T-helper 2 cell treated with Interferon-gamma antibody and Interleukin-4, amounts not matched to agents 5 μg/mL and 100 μg/mL, for 36 hours (primary cell): ENCODE results near the gene KCNJ5.

Experiments
- DNase-seq: peaks from one replicate; pipeline ENCODE4 v3.0.0; 2021; ENCODE audit warnings: low spot score
- H3K27ac Mint-ChIP-seq: one replicate; pipeline ENCODE4 v1.8.0; 2021; ENCODE audit warnings: mild to moderate bottlenecking, mixed read lengths
- H3K27me3 Mint-ChIP-seq: one replicate; pipeline ENCODE4 v1.8.0; 2021; ENCODE audit warnings: low read depth, mixed read lengths
- H3K36me3 Mint-ChIP-seq: one replicate; pipeline ENCODE4 v1.8.0; 2021; ENCODE audit warnings: low read depth, mixed read lengths
- H3K4me1 Mint-ChIP-seq: one replicate; pipeline ENCODE4 v1.8.0; 2021; ENCODE audit warnings: low read depth, mixed read lengths
- H3K4me3 Mint-ChIP-seq: one replicate; pipeline ENCODE4 v1.8.0; 2022; ENCODE audit warnings: mild to moderate bottlenecking, moderate library complexity, mixed read lengths
- H3K9me3 Mint-ChIP-seq: one replicate; pipeline ENCODE4 v1.8.0; 2021; ENCODE audit warnings: mixed read lengths

Gene KCNJ5

GRCh38 chr11:128931066-128931465 lies 39.9 kb downstream of the KCNJ5 start:
- DNase-seq, result no peak
- no peaks in the 10 kb centered on the region for H3K36me3 Mint-ChIP-seq
- H3K27ac Mint-ChIP-seq, result no peak overlapping the region
- no peaks in the 10 kb centered on the region for H3K27me3 Mint-ChIP-seq
- H3K9me3 Mint-ChIP-seq, result no peaks in the 10 kb centered on the region
- H3K4me3 Mint-ChIP-seq, result no peak overlapping the region
- H3K4me1 Mint-ChIP-seq, result peaks cover 5% of the 10 kb centered on the region

- Mint-ChIP-seq H3K9me3 (no peaks in the 10 kb centered on the region), H3K27me3 (no peaks in the 10 kb centered on the region)
- DNase-seq, result no peak
Measured at GRCh38 chr11:128931668-128932067, 40.5 kb downstream of the KCNJ5 start.

GRCh38 chr11:128933481-128934178 lies 42.5 kb downstream of the KCNJ5 start:
- Mint-ChIP-seq H3K27ac (no peak overlapping the region), H3K4me3 (no peak overlapping the region), H3K9me3 (no peaks in the 10 kb centered on the region), H3K27me3 (no peaks in the 10 kb centered on the region), H3K4me1 (peaks cover 1% of the 10 kb centered on the region), H3K36me3 (no peaks in the 10 kb centered on the region)
- no peak for DNase-seq

More at GRCh38 chr11:128931668-128932067, 40.5 kb downstream of the KCNJ5 start:
- H3K4me3 Mint-ChIP-seq, result no peak overlapping the region
- H3K36me3 Mint-ChIP-seq, result no peaks in the 10 kb centered on the region
- no peak overlapping the region for H3K27ac Mint-ChIP-seq
- peaks cover 5% of the 10 kb centered on the region for H3K4me1 Mint-ChIP-seq

- no peaks in the 10 kb centered on the region for H3K36me3 Mint-ChIP-seq
Measured at GRCh38 chr11:128934351-128934750, 43.2 kb downstream of the KCNJ5 start.

GRCh38 chr11:128934926-128935325 lies 43.8 kb downstream of the KCNJ5 start:
- Mint-ChIP-seq H3K4me3 (no peak overlapping the region), H3K4me1 (no peaks in the 10 kb centered on the region), H3K36me3 (no peaks in the 10 kb centered on the region), H3K9me3 (no peaks in the 10 kb centered on the region), H3K27me3 (no peaks in the 10 kb centered on the region), H3K27ac (no peak overlapping the region)
- no peak for DNase-seq

More at GRCh38 chr11:128934351-128934750, 43.2 kb downstream of the KCNJ5 start:
- no peak overlapping the region for H3K4me3 Mint-ChIP-seq
- no peak for DNase-seq
- no peaks in the 10 kb centered on the region for H3K9me3 Mint-ChIP-seq
- no peaks in the 10 kb centered on the region for H3K27me3 Mint-ChIP-seq
- no peak overlapping the region for H3K27ac Mint-ChIP-seq
- H3K4me1 Mint-ChIP-seq, result no peaks in the 10 kb centered on the region

- no peak for DNase-seq
- no peaks in the 10 kb centered on the region for H3K27me3 Mint-ChIP-seq
- no peaks in the 10 kb centered on the region for H3K4me1 Mint-ChIP-seq
Measured at GRCh38 chr11:128936606-128937251, 45.6 kb downstream of the KCNJ5 start.

GRCh38 chr11:128937480-128937879 lies 46.3 kb downstream of the KCNJ5 start:
- no peaks in the 10 kb centered on the region for H3K27me3 Mint-ChIP-seq
- no peak for DNase-seq
- H3K4me3 Mint-ChIP-seq, result no peak overlapping the region
- H3K36me3 Mint-ChIP-seq, result no peaks in the 10 kb centered on the region
- no peaks in the 10 kb centered on the region for H3K4me1 Mint-ChIP-seq
- H3K9me3 Mint-ChIP-seq, result no peaks in the 10 kb centered on the region
- no peak overlapping the region for H3K27ac Mint-ChIP-seq

More at GRCh38 chr11:128936606-128937251, 45.6 kb downstream of the KCNJ5 start:
- Mint-ChIP-seq H3K4me3 (no peak overlapping the region), H3K27ac (no peak overlapping the region), H3K36me3 (no peaks in the 10 kb centered on the region), H3K9me3 (no peaks in the 10 kb centered on the region)

- Mint-ChIP-seq H3K27me3 (no peaks in the 10 kb centered on the region), H3K4me1 (no peaks in the 10 kb centered on the region)
- DNase-seq, result no peak
Measured at GRCh38 chr11:128938156-128938885, 47.2 kb downstream of the KCNJ5 start.

GRCh38 chr11:128939591-128939990 lies 48.4 kb downstream of the KCNJ5 start:
- Mint-ChIP-seq H3K4me3 (no peak overlapping the region), H3K36me3 (no peaks in the 10 kb centered on the region), H3K27ac (no peak overlapping the region), H3K9me3 (no peaks in the 10 kb centered on the region), H3K27me3 (no peaks in the 10 kb centered on the region), H3K4me1 (no peaks in the 10 kb centered on the region)
- no peak for DNase-seq

More at GRCh38 chr11:128938156-128938885, 47.2 kb downstream of the KCNJ5 start:
- Mint-ChIP-seq H3K4me3 (no peak overlapping the region), H3K36me3 (no peaks in the 10 kb centered on the region), H3K27ac (no peak overlapping the region), H3K9me3 (no peaks in the 10 kb centered on the region)

- no peak overlapping the region for H3K4me3 Mint-ChIP-seq
- no peaks in the 10 kb centered on the region for H3K27me3 Mint-ChIP-seq
- no peaks in the 10 kb centered on the region for H3K36me3 Mint-ChIP-seq
- no peak for DNase-seq
- H3K27ac Mint-ChIP-seq, result no peak overlapping the region
- H3K4me1 Mint-ChIP-seq, result no peaks in the 10 kb centered on the region
- no peaks in the 10 kb centered on the region for H3K9me3 Mint-ChIP-seq
Measured at GRCh38 chr11:128940156-128940555, 49.0 kb downstream of the KCNJ5 start.

GRCh38 chr11:128940603-128941002 lies 49.4 kb downstream of the KCNJ5 start:
- H3K4me1 Mint-ChIP-seq, result no peaks in the 10 kb centered on the region
- no peaks in the 10 kb centered on the region for H3K36me3 Mint-ChIP-seq
- no peaks in the 10 kb centered on the region for H3K9me3 Mint-ChIP-seq
- H3K4me3 Mint-ChIP-seq, result no peak overlapping the region
- H3K27ac Mint-ChIP-seq, result no peak overlapping the region
- peaks cover 1% of the 10 kb centered on the region for H3K27me3 Mint-ChIP-seq
- no peak for DNase-seq

- DNase-seq, result no peak
- Mint-ChIP-seq H3K36me3 (no peaks in the 10 kb centered on the region), H3K27ac (no peak overlapping the region), H3K4me3 (no peak overlapping the region), H3K4me1 (no peaks in the 10 kb centered on the region), H3K9me3 (no peaks in the 10 kb centered on the region), H3K27me3 (peaks cover 5% of the 10 kb centered on the region)
Measured at GRCh38 chr11:128941110-128941509, 50.0 kb downstream of the KCNJ5 start.

GRCh38 chr11:128941573-128942271 lies 50.6 kb downstream of the KCNJ5 start:
- Mint-ChIP-seq H3K9me3 (no peaks in the 10 kb centered on the region), H3K4me3 (no peak overlapping the region), H3K36me3 (no peaks in the 10 kb centered on the region), H3K4me1 (no peaks in the 10 kb centered on the region), H3K27me3 (peaks cover 5% of the 10 kb centered on the region), H3K27ac (no peak overlapping the region)
- no peak for DNase-seq

GRCh38 chr11:128942272-128942612 lies 51.1 kb downstream of the KCNJ5 start:
- DNase-seq, result no peak
- no peaks in the 10 kb centered on the region for H3K36me3 Mint-ChIP-seq
- no peak overlapping the region for H3K27ac Mint-ChIP-seq
- no peaks in the 10 kb centered on the region for H3K4me1 Mint-ChIP-seq
- peaks cover 5% of the 10 kb centered on the region for H3K27me3 Mint-ChIP-seq
- no peak overlapping the region for H3K4me3 Mint-ChIP-seq
- no peaks in the 10 kb centered on the region for H3K9me3 Mint-ChIP-seq
